ENCODE results near the gene ANAPC7.

DNA sequence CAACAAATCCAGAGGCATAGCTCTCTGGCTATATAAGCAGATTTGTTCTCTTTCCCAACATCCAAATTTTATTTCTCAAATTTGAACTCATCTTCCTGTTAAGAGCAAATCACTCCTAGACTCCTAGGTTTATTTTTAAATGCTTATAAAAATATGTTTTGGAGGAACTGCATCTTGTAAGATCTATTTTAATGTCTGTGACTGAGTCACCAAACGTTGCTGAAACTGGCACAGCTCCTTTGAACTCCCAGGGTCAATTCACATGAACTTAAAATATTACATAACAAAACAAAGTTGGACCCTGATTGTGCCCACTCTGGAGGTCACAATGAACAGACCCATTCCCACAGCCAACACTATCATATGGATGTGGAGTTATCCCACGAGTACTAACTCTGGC lies 23.9 kb downstream of the ANAPC7 start:
- TF ChIP-seq MAX (IDR thresholded peaks at IDR 0.05) (no peak), TAF1 (IDR thresholded peaks at IDR 0.05; ENCODE audit: low read depth) (no peak), REST (IDR thresholded peaks at IDR 0.05; ENCODE audit: low read depth) (no peak), FOXM1 (IDR thresholded peaks at IDR 0.05; ENCODE audit: borderline replicate concordance, low read depth) (no peak), ZBTB7A (IDR thresholded peaks at IDR 0.05; ENCODE audit: low read depth) (no peak), CEBPB (IDR thresholded peaks at IDR 0.05) (no peak), RAD21 (IDR thresholded peaks at IDR 0.05; ENCODE audit: low read depth) (no peak), YY1 (IDR thresholded peaks at IDR 0.05; ENCODE audit: low read depth) (no peak), EP300 (IDR thresholded peaks at IDR 0.05; ENCODE audit: borderline replicate concordance) (no peak), TEAD4 (IDR thresholded peaks at IDR 0.05) (no peak), EGR1 (IDR thresholded peaks at IDR 0.05) (no peak)
